Hepatocyte (in vitro differentiated cells): ENCODE data around the gene GOLT1A. TPM values are rescaled to one million over a fixed set of nuclear protein-coding genes. Genes with fewer than 3 reads are reported as not detected.

Experiments used
- DNase-seq: peaks from one replicate; pipeline ENCODE4 v3.0.0-alpha.2; 2016; ENCODE audit warnings: low spot score
- H2AFZ ChIP-seq: fragments of 200-600 bp; sonication (generic); 2 replicates; pipeline ENCODE4 v1.6.0; 2016; ENCODE audit warnings: antibody characterized with exemption, mild to moderate bottlenecking
- H3K27ac ChIP-seq: fragments of 200-600 bp; sonication (generic); 2 replicates; pipeline ENCODE4 v1.5.1; 2016; ENCODE audit warnings: mild to moderate bottlenecking
- H3K27me3 ChIP-seq: fragments of 200-600 bp; sonication (generic); 2 replicates; pipeline ENCODE4 v1.6.1; 2016
- H3K36me3 ChIP-seq: fragments of 200-600 bp; sonication (generic); replicated peaks from 2 replicates; pipeline ENCODE4 v1.5.1; 2016; ENCODE audit warnings: low read depth; ENCODE audit not compliant: insufficient read depth
- H3K4me1 ChIP-seq: fragments of 200-600 bp; sonication (generic); 2 replicates; pipeline ENCODE4 v1.5.1; 2016; ENCODE audit warnings: mild to moderate bottlenecking, moderate library complexity; ENCODE audit not compliant: insufficient read depth
- H3K4me2 ChIP-seq: fragments of 200-600 bp; sonication (generic); 2 replicates; pipeline ENCODE4 v1.6.0; 2016
- H3K4me3 ChIP-seq: fragments of 200-600 bp; sonication (generic); 2 replicates; pipeline ENCODE4 v1.5.1; 2016; ENCODE audit warnings: mild to moderate bottlenecking
- H3K79me2 ChIP-seq: fragments of 200-600 bp; sonication (generic); 2 replicates; pipeline ENCODE4 v1.6.0; 2017; ENCODE audit warnings: mild to moderate bottlenecking
- H3K9me2 ChIP-seq: fragments of 200-600 bp; sonication (generic); replicated peaks from 2 replicates; pipeline ENCODE4 v1.6.0; 2017; ENCODE audit warnings: mild to moderate bottlenecking; ENCODE audit not compliant: insufficient read depth
- H3K9me3 ChIP-seq: fragments of 200-600 bp; sonication (generic); 2 replicates; pipeline ENCODE4 v1.5.1; 2016; ENCODE audit warnings: low read depth, mild to moderate bottlenecking
- H4K20me1 ChIP-seq: fragments of 200-600 bp; sonication (generic); 2 replicates; pipeline ENCODE4 v1.6.0; 2016; ENCODE audit warnings: mild to moderate bottlenecking; ENCODE audit not compliant: insufficient read depth, poor library complexity, severe bottlenecking
- CTCF ChIP-seq: fragments of 200-600 bp; sonication (generic); IDR thresholded peaks from 2 replicates; pipeline ENCODE4 v1.5.1; 2016; ENCODE audit warnings: antibody characterized with exemption, mild to moderate bottlenecking; ENCODE audit not compliant: poor library complexity
- EZH2 ChIP-seq: fragments of 200-600 bp; sonication (generic); IDR thresholded peaks from 2 replicates; pipeline ENCODE4 v1.6.1; 2016; ENCODE audit warnings: antibody characterized with exemption, mild to moderate bottlenecking, borderline replicate concordance
- EZH2phosphoT487 ChIP-seq: fragments of 200-600 bp; sonication (generic); IDR thresholded peaks from one replicate; pipeline ENCODE4 v1.6.1; 2018; ENCODE audit warnings: antibody characterized with exemption, mild to moderate bottlenecking, low read depth, moderate library complexity; ENCODE audit not compliant: unreplicated experiment, severe bottlenecking
- WGBS: methylation state at CpG from one replicate; pipeline ENCODE4 v1.1.6; 2016; ENCODE audit warnings: low lambda C conversion rate; ENCODE audit errors: missing lambda C conversion rate; 5-methylcytosine and 5-hydroxymethylcytosine counted together
- polyA plus RNA-seq: library from polyadenylated mRNA; unstranded; fragments of >200 nt; fragmentation: Nextera tagmentation; extraction: Ambion mirVana; gene quantifications from 2 replicates; pipeline ENCODE4 v1.2.1, GENCODE V29; 2016
- total RNA-seq: library from RNA; depleted of rRNA; stranded (reverse); fragments of >200 nt; gene quantifications from 2 replicates; pipeline ENCODE4 v1.2.3, GENCODE V29; 2014

Gene GOLT1A
- total and polyA plus RNA-seq, 2 experiments from 2014 or later = 13.6 to 36.0 TPM

GRCh38 chr1:204149635-204150565, 63.9 kb downstream of the GOLT1A start:
- Histone ChIP-seq H3K79me2 (no peaks in the 10 kb centered on the region), H2AFZ (no peak overlapping the region), H3K4me2 (peak overlapping the region; percentile 99), H4K20me1 (no peaks in the 10 kb centered on the region), H3K9me2 (no peaks in the 10 kb centered on the region), H3K36me3 (no peaks in the 10 kb centered on the region), H3K27me3 (no peaks in the 10 kb centered on the region), H3K4me3 (no peak overlapping the region), H3K27ac (no peak overlapping the region), H3K9me3 (no peaks in the 10 kb centered on the region), H3K4me1 (peaks cover 11% of the 10 kb centered on the region)
- 85% methylated on average over 16 of the region's 16 CpGs for WGBS
- DNase-seq = no peak
- TF ChIP-seq EZH2 (no peak), EZH2phosphoT487 (no peak), CTCF (no peak)

GRCh38 chr1:204149107-204149506, 64.7 kb downstream of the GOLT1A start:
- H3K27ac ChIP-seq = no peak overlapping the region
- H3K4me3 ChIP-seq = no peak overlapping the region
- H3K36me3 ChIP-seq = no peaks in the 10 kb centered on the region
- WGBS = 91% methylated on average over 2 of the region's 2 CpGs
- no peak for DNase-seq
- H3K27me3 ChIP-seq = no peaks in the 10 kb centered on the region
- TF ChIP-seq EZH2phosphoT487 (no peak), EZH2 (no peak), CTCF (no peak)
- no peaks in the 10 kb centered on the region for H3K79me2 ChIP-seq
- H4K20me1 ChIP-seq = no peaks in the 10 kb centered on the region
- no peaks in the 10 kb centered on the region for H3K9me3 ChIP-seq
- peaks cover 11% of the 10 kb centered on the region for H3K4me1 ChIP-seq
- no peak overlapping the region for H2AFZ ChIP-seq
- no peak overlapping the region for H3K4me2 ChIP-seq
- no peaks in the 10 kb centered on the region for H3K9me2 ChIP-seq

Other genes starting within 250 kb of the GOLT1A start
- gene SOX13, start 140.9 kb downstream of the GOLT1A start, total RNA-seq = 11.5 and 11.9 TPM in 2 replicates
- gene SOX13, start 140.9 kb downstream of the GOLT1A start, polyA plus RNA-seq = 22.3 and 24.6 TPM in 2 replicates
- gene ETNK2, start 61.9 kb downstream of the GOLT1A start, total RNA-seq = 51.1 and 59.4 TPM in 2 replicates
- 50.7 and 71.9 TPM in 2 replicates for gene ETNK2, start 61.9 kb downstream of the GOLT1A start, polyA plus RNA-seq
- 15.4 and 16.2 TPM in 2 replicates for gene REN, start 47.7 kb downstream of the GOLT1A start, total RNA-seq
- gene REN, start 47.7 kb downstream of the GOLT1A start, polyA plus RNA-seq = 18.4 and 39.7 TPM in 2 replicates
- gene KISS1, start 17.5 kb downstream of the GOLT1A start, total RNA-seq = 2.2 and 12.9 TPM in 2 replicates
- gene KISS1, start 17.5 kb downstream of the GOLT1A start, polyA plus RNA-seq = 2.0 TPM in 2 replicates
- 14.3 and 31.5 TPM in 2 replicates for gene PLEKHA6, start 145.9 kb upstream of the GOLT1A start, total RNA-seq
- gene PLEKHA6, start 145.9 kb upstream of the GOLT1A start, polyA plus RNA-seq = 12.4 and 14.3 TPM in 2 replicates
- gene PPP1R15B, start 197.8 kb upstream of the GOLT1A start, total RNA-seq = 66.9 and 77.0 TPM in 2 replicates
- 31.2 and 34.0 TPM in 2 replicates for gene PPP1R15B, start 197.8 kb upstream of the GOLT1A start, polyA plus RNA-seq